ENCODE data around the gene UBE2D2.
A peak's percentile ranks its signal among the peaks of the same experiment; 100 is the strongest.

UBE2D2 gene

GRCh38 chr5:139560752-139561654 lies at the start of gene UBE2D2:
Gene UBE2D2, plus strand, starts transcription at chr5:139561339. Its CDS starts 453 bp downstream, at chr5:139561792.
- TF ChIP-seq, protein P1, sequence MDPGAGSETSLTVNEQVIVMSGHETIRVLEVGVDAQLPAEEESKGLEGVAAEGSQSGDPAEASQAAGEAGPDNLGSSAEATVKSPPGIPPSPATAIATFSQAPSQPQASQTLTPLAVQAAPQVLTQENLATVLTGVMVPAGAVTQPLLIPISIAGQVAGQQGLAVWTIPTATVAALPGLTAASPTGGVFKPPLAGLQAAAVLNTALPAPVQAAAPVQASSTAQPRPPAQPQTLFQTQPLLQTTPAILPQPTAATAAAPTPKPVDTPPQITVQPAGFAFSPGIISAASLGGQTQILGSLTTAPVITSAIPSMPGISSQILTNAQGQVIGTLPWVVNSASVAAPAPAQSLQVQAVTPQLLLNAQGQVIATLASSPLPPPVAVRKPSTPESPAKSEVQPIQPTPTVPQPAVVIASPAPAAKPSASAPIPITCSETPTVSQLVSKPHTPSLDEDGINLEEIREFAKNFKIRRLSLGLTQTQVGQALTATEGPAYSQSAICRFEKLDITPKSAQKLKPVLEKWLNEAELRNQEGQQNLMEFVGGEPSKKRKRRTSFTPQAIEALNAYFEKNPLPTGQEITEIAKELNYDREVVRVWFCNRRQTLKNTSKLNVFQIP (CRISPR knock-in tag; IDR thresholded peaks at IDR 0.05; ENCODE audit: borderline replicate concordance, low read depth): peak; percentile 69; the same call in 1 of the 2 replicates
- TF ChIP-seq BACH2 (CRISPR knock-in tag; IDR thresholded peaks at IDR 0.05; ENCODE audit: borderline replicate concordance): no peak
- TF ChIP-seq SNAI2 (CRISPR knock-in tag; IDR thresholded peaks at IDR 0.05): 0 out of 2 replicates have a peak, but pooled peaks have one; percentile 41
- TF ChIP-seq CSDC2 (CRISPR knock-in tag; IDR thresholded peaks at IDR 0.05): 0 out of 2 replicates have a peak, but pooled peaks have one; percentile 16
- ATAC-seq: peak; percentile 94

GRCh38 chr5:139512786-139513390 lies 48.3 kb upstream of the UBE2D2 start:
- no peak for TF ChIP-seq ZFP30 (CRISPR knock-in tag; IDR thresholded peaks at IDR 0.05)
- no peak for TF ChIP-seq ISL1 (CRISPR knock-in tag; IDR thresholded peaks at IDR 0.05)
- TF ChIP-seq OSR1 (CRISPR knock-in tag; IDR thresholded peaks at IDR 0.05): no peak
- no peak for TF ChIP-seq TOX (CRISPR knock-in tag; IDR thresholded peaks at IDR 0.05; ENCODE audit: borderline replicate concordance)
- TF ChIP-seq GLIS3 (CRISPR knock-in tag; IDR thresholded peaks at IDR 0.05): no peak
- TF ChIP-seq TSHZ2 (CRISPR knock-in tag; IDR thresholded peaks at IDR 0.05): no peak
- TF ChIP-seq CSDC2 (CRISPR knock-in tag; IDR thresholded peaks at IDR 0.05): no peak
- TF ChIP-seq BACH2 (CRISPR knock-in tag; IDR thresholded peaks at IDR 0.05; ENCODE audit: borderline replicate concordance): no peak
- no peak for TF ChIP-seq PATZ1 (CRISPR knock-in tag; IDR thresholded peaks at IDR 0.05; ENCODE audit: borderline replicate concordance)
- no peak for TF ChIP-seq TCF4 (CRISPR knock-in tag; IDR thresholded peaks at IDR 0.05; ENCODE audit: borderline replicate concordance)
- no peak for TF ChIP-seq ARNTL (CRISPR knock-in tag; IDR thresholded peaks at IDR 0.05; ENCODE audit: borderline replicate concordance, low read depth)
- TF ChIP-seq ZNF70 (CRISPR knock-in tag; IDR thresholded peaks at IDR 0.05): no peak
- ATAC-seq: 0 out of 3 replicates have a peak, but pooled peaks have one; percentile 11

GRCh38 chr5:139513434-139513833 lies 47.7 kb upstream of the UBE2D2 start:
- ATAC-seq: peak; percentile 91

DNA sequence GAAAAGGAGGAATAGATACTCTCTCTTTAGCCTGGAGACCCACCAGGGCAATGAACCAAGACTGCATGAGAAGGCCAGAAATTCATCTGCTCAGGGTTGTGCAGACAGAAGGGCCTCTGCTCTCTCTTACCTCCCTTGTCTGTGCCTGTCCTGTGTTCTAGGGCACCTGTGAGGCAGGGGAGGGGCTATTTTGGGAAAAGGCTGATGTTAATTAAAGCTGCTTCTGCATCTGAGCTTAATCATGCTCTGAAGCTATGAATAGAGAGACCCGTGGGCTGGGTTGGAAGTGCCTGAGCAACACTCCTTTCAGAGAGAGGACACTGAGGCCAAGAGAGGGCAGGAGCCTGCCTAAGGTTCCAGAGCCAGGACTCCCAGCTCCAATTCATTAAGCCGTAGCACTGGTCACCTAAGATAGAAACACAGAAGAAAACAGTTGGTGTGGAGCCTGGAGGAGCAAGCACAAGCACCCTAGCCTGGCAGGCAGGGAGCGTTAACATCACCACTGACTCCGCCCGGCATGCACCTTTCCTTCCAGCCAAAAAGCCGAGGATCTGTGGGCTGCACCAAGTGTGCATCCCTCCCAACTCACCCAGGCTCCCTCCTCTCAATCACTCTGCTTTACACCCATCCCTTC lies 47.2 kb upstream of the UBE2D2 start:
- peak; percentile 31 for ATAC-seq
- TF ChIP-seq ZFP30 (CRISPR knock-in tag; IDR thresholded peaks at IDR 0.05) (no peak), BACH2 (CRISPR knock-in tag; IDR thresholded peaks at IDR 0.05; ENCODE audit: borderline replicate concordance) (no peak), TCF4 (CRISPR knock-in tag; IDR thresholded peaks at IDR 0.05; ENCODE audit: borderline replicate concordance) (no peak), GLIS3 (CRISPR knock-in tag; IDR thresholded peaks at IDR 0.05) (no peak), ZNF565 (CRISPR knock-in tag; conservative IDR thresholded peaks at IDR 0.05; ENCODE audit: low read depth) (no peak), ARNTL (CRISPR knock-in tag; IDR thresholded peaks at IDR 0.05; ENCODE audit: borderline replicate concordance, low read depth) (no peak), PATZ1 (CRISPR knock-in tag; IDR thresholded peaks at IDR 0.05; ENCODE audit: borderline replicate concordance) (no peak), ZNF8 (CRISPR knock-in tag; IDR thresholded peaks at IDR 0.05) (no peak), PPARA (CRISPR knock-in tag; IDR thresholded peaks at IDR 0.05; ENCODE audit: borderline replicate concordance) (no peak), RARB (CRISPR knock-in tag; IDR thresholded peaks at IDR 0.05) (no peak), SNAI2 (CRISPR knock-in tag; IDR thresholded peaks at IDR 0.05) (no peak), ZFP3 (CRISPR knock-in tag; IDR thresholded peaks at IDR 0.05) (no peak), TOX (CRISPR knock-in tag; IDR thresholded peaks at IDR 0.05; ENCODE audit: borderline replicate concordance) (no peak), ZNF70 (CRISPR knock-in tag; IDR thresholded peaks at IDR 0.05) (no peak), ESRRG (CRISPR knock-in tag; IDR thresholded peaks at IDR 0.05) (no peak)
- TF ChIP-seq, protein P1 (CRISPR knock-in tag; IDR thresholded peaks at IDR 0.05; ENCODE audit: borderline replicate concordance, low read depth): no peak
- TF ChIP-seq, protein P2, sequence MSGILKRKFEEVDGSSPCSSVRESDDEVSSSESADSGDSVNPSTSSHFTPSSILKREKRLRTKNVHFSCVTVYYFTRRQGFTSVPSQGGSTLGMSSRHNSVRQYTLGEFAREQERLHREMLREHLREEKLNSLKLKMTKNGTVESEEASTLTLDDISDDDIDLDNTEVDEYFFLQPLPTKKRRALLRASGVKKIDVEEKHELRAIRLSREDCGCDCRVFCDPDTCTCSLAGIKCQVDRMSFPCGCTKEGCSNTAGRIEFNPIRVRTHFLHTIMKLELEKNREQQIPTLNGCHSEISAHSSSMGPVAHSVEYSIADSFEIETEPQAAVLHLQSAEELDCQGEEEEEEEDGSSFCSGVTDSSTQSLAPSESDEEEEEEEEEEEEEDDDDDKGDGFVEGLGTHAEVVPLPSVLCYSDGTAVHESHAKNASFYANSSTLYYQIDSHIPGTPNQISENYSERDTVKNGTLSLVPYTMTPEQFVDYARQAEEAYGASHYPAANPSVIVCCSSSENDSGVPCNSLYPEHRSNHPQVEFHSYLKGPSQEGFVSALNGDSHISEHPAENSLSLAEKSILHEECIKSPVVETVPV (CRISPR knock-in tag; IDR thresholded peaks at IDR 0.05): no peak

Data from SK-N-SH treated with all-trans-retinoic acid at 6 μM for 48 hours (cell line).